ENCODE results near the gene FBP2. TPM values are rescaled to one million over a fixed set of nuclear protein-coding genes. Genes with fewer than 3 reads are reported as not detected.

The FBP2 gene
- total RNA-seq, 1 experiment from 2014 or later = not detected

DNA sequence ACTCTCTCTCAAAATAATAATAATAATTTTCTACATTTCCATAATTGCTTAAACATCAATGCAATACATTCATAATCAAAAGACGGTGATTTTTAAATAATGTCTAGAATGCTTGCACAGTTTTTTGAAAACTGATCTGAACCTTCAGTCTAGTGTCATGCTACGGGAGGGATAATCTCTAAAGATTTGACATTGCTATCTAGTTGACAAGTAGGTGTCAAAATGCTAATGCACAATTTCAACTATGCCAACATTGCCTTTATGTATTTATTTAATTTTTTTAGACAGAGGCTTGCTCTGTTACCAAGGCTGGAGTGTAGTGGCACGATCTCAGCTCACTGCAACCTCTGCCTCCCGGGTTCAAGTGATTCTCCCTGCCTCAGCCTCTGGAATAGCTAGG, 54.7 kb downstream of the FBP2 start (continued):
- TF ChIP-seq TCF7L2 (IDR thresholded peaks at IDR 0.05; ENCODE audit: borderline replicate concordance, extremely low read depth, insufficient read depth, insufficient read length) (no peak), YY1 (IDR thresholded peaks at IDR 0.05; ENCODE audit: extremely low read depth, insufficient replicate concordance, low read depth, low read length) (no peak), SP1 (IDR thresholded peaks at IDR 0.05; ENCODE audit: low read depth) (no peak), EZH2phosphoT487 (IDR thresholded peaks at IDR 0.05; ENCODE audit: borderline replicate concordance) (no peak), RAD21 (IDR thresholded peaks at IDR 0.05; ENCODE audit: low read depth) (no peak), EZH2 (IDR thresholded peaks at IDR 0.05) (no peak), SIN3A (IDR thresholded peaks at IDR 0.05; ENCODE audit: low read depth) (no peak), MAX (IDR thresholded peaks at IDR 0.05) (no peak), CBX3 (IDR thresholded peaks at IDR 0.05; ENCODE audit: low read depth) (no peak)
- TF ChIP-seq, protein P1, sequence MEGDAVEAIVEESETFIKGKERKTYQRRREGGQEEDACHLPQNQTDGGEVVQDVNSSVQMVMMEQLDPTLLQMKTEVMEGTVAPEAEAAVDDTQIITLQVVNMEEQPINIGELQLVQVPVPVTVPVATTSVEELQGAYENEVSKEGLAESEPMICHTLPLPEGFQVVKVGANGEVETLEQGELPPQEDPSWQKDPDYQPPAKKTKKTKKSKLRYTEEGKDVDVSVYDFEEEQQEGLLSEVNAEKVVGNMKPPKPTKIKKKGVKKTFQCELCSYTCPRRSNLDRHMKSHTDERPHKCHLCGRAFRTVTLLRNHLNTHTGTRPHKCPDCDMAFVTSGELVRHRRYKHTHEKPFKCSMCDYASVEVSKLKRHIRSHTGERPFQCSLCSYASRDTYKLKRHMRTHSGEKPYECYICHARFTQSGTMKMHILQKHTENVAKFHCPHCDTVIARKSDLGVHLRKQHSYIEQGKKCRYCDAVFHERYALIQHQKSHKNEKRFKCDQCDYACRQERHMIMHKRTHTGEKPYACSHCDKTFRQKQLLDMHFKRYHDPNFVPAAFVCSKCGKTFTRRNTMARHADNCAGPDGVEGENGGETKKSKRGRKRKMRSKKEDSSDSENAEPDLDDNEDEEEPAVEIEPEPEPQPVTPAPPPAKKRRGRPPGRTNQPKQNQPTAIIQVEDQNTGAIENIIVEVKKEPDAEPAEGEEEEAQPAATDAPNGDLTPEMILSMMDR (IDR thresholded peaks at IDR 0.05 in 2 of 3, conservative IDR thresholded peaks at IDR 0.05 in 1 of 3; ENCODE audit: borderline replicate concordance in 1 of 3, insufficient read depth in 1 of 3, low read depth in 2 of 3, low read length in 2 of 3) = no peak

DNA sequence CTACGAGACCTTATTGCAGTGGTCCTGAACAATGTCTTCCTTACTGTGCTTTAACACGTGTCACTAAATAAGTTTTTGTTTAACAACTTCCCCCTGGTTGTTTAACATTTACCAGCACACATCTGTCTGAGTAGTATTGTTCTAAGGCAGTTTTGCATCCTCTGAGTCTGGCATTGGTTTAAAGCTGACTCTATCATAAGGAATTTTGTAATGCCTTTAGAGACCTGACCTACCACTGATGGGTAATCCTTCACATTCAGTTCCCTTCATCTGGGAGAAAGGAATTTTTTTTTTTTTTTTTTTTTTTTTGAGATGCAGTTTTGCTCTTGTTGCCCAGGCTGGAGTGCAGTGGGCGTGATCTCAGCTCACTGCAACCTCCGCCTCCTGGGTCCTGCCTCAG, 58.7 kb downstream of the FBP2 start:
- no peak for ATAC-seq

More for the DNA sequence above, 58.7 kb downstream of the FBP2 start:
- RAD21 ChIA-PET (ENCODE audit: low non-redundant PET in 1 of 2, low total read pairs in 2 of 2, uncharacterized antibody in 2 of 2, unreplicated experiment in 2 of 2) = no interaction called here
- Histone ChIP-seq H3K36me3 (ENCODE audit: control insufficient read depth in 1 of 2, insufficient read depth in 2 of 2, low read length in 2 of 2) (no peaks in the 10 kb centered on the region), H3K9ac (ENCODE audit: low read length) (no peak overlapping the region), H3K27ac (ENCODE audit: low read depth, low read length) (no peak overlapping the region), H3K27me3 (ENCODE audit: insufficient read depth, low read length) (no peaks in the 10 kb centered on the region), H3K4me1 (ENCODE audit: control insufficient read depth in 1 of 2, insufficient read depth in 2 of 2, low read length in 2 of 2) (no peaks in the 10 kb centered on the region), H2AFZ (ENCODE audit: low read depth, low read length, poor library complexity, severe bottlenecking) (no peak overlapping the region), H3K4me3 (replicated peaks in 1 of 2; ENCODE audit: low read depth in 1 of 2, low read length in 2 of 2) (no peak overlapping the region), H3K4me2 (ENCODE audit: low read length) (no peak overlapping the region), H3K9me3 (ENCODE audit: control insufficient read depth in 1 of 2, insufficient read depth in 1 of 2, low read depth in 1 of 2, low read length in 2 of 2) (no peaks in the 10 kb centered on the region), H4K20me1 (ENCODE audit: insufficient read depth) (no peaks in the 10 kb centered on the region), H3K9me2 (ENCODE audit: insufficient read depth) (no peaks in the 10 kb centered on the region), H3K79me2 (ENCODE audit: insufficient read depth, low read length) (no peaks in the 10 kb centered on the region)
- BruUV-seq (replicated peaks) = no TSS peak
- no peak for TF ChIP-seq POLR2AphosphoS5 (IDR thresholded peaks at IDR 0.05; ENCODE audit: low read depth, low read length)
- no peak for TF ChIP-seq JUND (IDR thresholded peaks at IDR 0.05)
- no peak for TF ChIP-seq CBX3 (IDR thresholded peaks at IDR 0.05; ENCODE audit: low read depth)
- no peak for TF ChIP-seq YY1 (IDR thresholded peaks at IDR 0.05; ENCODE audit: extremely low read depth, insufficient replicate concordance, low read depth, low read length)
- TF ChIP-seq, protein P2, sequence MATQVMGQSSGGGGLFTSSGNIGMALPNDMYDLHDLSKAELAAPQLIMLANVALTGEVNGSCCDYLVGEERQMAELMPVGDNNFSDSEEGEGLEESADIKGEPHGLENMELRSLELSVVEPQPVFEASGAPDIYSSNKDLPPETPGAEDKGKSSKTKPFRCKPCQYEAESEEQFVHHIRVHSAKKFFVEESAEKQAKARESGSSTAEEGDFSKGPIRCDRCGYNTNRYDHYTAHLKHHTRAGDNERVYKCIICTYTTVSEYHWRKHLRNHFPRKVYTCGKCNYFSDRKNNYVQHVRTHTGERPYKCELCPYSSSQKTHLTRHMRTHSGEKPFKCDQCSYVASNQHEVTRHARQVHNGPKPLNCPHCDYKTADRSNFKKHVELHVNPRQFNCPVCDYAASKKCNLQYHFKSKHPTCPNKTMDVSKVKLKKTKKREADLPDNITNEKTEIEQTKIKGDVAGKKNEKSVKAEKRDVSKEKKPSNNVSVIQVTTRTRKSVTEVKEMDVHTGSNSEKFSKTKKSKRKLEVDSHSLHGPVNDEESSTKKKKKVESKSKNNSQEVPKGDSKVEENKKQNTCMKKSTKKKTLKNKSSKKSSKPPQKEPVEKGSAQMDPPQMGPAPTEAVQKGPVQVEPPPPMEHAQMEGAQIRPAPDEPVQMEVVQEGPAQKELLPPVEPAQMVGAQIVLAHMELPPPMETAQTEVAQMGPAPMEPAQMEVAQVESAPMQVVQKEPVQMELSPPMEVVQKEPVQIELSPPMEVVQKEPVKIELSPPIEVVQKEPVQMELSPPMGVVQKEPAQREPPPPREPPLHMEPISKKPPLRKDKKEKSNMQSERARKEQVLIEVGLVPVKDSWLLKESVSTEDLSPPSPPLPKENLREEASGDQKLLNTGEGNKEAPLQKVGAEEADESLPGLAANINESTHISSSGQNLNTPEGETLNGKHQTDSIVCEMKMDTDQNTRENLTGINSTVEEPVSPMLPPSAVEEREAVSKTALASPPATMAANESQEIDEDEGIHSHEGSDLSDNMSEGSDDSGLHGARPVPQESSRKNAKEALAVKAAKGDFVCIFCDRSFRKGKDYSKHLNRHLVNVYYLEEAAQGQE (IDR thresholded peaks at IDR 0.05; ENCODE audit: low read depth) = no peak
- intact Hi-C loops (cut with micrococcal nuclease) = no loop called here
- POLR2A ChIA-PET = no interaction called here
- DNase-seq (ENCODE audit: low read depth, low spot score) = no peak
- CTCF ChIA-PET = no interaction called here
